Measurements from ENCODE around the gene KRTAP9-3. TPM values are rescaled to one million over a fixed set of nuclear protein-coding genes. Genes with fewer than 3 reads are reported as not detected.
"Not testable (repeated sequence)": the region's sequence is repeated elsewhere in the genome, so short reads cannot be mapped to it uniquely, and the experiment has no call there.

Gene KRTAP9-3
- total RNA-seq, 1 experiment from 2014 or later, result not detected

DNA sequence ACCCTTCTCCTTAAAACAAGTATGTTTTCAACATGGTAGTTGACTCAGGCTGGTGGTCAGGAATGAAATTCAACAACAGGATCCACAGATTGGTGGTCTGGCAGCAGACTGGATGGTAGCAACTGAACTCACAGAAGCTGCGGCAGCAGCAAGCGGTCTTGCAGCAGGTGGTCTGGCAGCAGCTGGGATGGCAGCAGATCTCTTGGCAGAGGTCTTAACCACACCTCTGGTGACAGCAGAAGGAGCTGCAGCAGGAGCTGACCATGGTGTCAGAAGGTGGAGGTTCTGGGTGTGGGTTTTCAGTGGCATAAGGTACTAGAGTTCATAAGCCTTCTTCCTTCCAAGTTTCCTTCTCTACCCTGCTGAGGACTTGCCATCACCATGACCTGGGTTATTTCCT lies 45.4 kb upstream of the KRTAP9-3 start:
- intact Hi-C loops (cut with micrococcal nuclease), result no loop called here
- no TSS peak for BruUV-seq (replicated peaks)
- no peaks in the 10 kb centered on the region for H3K9me2 ChIP-seq (ENCODE audit: insufficient read depth)
- ChIA-PET POLR2A (no interaction called here), CTCF (no interaction called here), RAD21 (ENCODE audit: low non-redundant PET in 1 of 2, low total read pairs in 2 of 2, uncharacterized antibody in 2 of 2, unreplicated experiment in 2 of 2) (no interaction called here)
- H3K4me3 ChIP-seq (replicated peaks in 1 of 2; ENCODE audit: low read depth in 1 of 2, low read length in 2 of 2), result no peak overlapping the region
- H3K36me3 ChIP-seq (ENCODE audit: control insufficient read depth in 1 of 2, insufficient read depth in 2 of 2, low read length in 2 of 2), result no peaks in the 10 kb centered on the region
- H3K4me1 ChIP-seq (ENCODE audit: control insufficient read depth in 1 of 2, insufficient read depth in 2 of 2, low read length in 2 of 2), result peaks cover 0 to 10% of the 10 kb centered on the region in 2 experiments; a peak in 1 of 4 replicates
- DNase-seq (ENCODE audit: low read depth, low spot score) (no peak), ATAC-seq (no peak)
- no peaks in the 10 kb centered on the region for H4K20me1 ChIP-seq (ENCODE audit: insufficient read depth)
- H3K9ac ChIP-seq (ENCODE audit: low read length), result no peak overlapping the region
- no peak overlapping the region for H2AFZ ChIP-seq (ENCODE audit: low read depth, low read length, poor library complexity, severe bottlenecking)
- H3K4me2 ChIP-seq (ENCODE audit: low read length), result no peak overlapping the region
- no peaks in the 10 kb centered on the region for H3K79me2 ChIP-seq (ENCODE audit: insufficient read depth, low read length)
- no peak overlapping the region for H3K27ac ChIP-seq (ENCODE audit: low read depth, low read length)
- TF ChIP-seq, protein P1, sequence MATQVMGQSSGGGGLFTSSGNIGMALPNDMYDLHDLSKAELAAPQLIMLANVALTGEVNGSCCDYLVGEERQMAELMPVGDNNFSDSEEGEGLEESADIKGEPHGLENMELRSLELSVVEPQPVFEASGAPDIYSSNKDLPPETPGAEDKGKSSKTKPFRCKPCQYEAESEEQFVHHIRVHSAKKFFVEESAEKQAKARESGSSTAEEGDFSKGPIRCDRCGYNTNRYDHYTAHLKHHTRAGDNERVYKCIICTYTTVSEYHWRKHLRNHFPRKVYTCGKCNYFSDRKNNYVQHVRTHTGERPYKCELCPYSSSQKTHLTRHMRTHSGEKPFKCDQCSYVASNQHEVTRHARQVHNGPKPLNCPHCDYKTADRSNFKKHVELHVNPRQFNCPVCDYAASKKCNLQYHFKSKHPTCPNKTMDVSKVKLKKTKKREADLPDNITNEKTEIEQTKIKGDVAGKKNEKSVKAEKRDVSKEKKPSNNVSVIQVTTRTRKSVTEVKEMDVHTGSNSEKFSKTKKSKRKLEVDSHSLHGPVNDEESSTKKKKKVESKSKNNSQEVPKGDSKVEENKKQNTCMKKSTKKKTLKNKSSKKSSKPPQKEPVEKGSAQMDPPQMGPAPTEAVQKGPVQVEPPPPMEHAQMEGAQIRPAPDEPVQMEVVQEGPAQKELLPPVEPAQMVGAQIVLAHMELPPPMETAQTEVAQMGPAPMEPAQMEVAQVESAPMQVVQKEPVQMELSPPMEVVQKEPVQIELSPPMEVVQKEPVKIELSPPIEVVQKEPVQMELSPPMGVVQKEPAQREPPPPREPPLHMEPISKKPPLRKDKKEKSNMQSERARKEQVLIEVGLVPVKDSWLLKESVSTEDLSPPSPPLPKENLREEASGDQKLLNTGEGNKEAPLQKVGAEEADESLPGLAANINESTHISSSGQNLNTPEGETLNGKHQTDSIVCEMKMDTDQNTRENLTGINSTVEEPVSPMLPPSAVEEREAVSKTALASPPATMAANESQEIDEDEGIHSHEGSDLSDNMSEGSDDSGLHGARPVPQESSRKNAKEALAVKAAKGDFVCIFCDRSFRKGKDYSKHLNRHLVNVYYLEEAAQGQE (IDR thresholded peaks at IDR 0.05; ENCODE audit: low read depth), result no peak
- no peak for TF ChIP-seq TCF7L2 (IDR thresholded peaks at IDR 0.05; ENCODE audit: borderline replicate concordance, extremely low read depth, insufficient read depth, insufficient read length)
- TF ChIP-seq EZH2phosphoT487 (IDR thresholded peaks at IDR 0.05; ENCODE audit: borderline replicate concordance), result no peak
- no peak for TF ChIP-seq CBX3 (IDR thresholded peaks at IDR 0.05; ENCODE audit: low read depth)
- no peak for TF ChIP-seq ELF1 (IDR thresholded peaks at IDR 0.05; ENCODE audit: borderline replicate concordance, low read depth)
- TF ChIP-seq ZNF274 (IDR thresholded peaks at IDR 0.05; ENCODE audit: low read depth, low read length), result no peak
- no peak for TF ChIP-seq POLR2A (IDR thresholded peaks at IDR 0.05; ENCODE audit: borderline replicate concordance, extremely low read depth, insufficient read depth, insufficient read length)
- TF ChIP-seq RAD21 (IDR thresholded peaks at IDR 0.05; ENCODE audit: low read depth), result no peak
- TF ChIP-seq, protein P2, sequence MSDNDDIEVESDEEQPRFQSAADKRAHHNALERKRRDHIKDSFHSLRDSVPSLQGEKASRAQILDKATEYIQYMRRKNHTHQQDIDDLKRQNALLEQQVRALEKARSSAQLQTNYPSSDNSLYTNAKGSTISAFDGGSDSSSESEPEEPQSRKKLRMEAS (IDR thresholded peaks at IDR 0.05), result no peak
- TF ChIP-seq POLR2AphosphoS5 (IDR thresholded peaks at IDR 0.05; ENCODE audit: low read depth, low read length), result no peak
- no peak for TF ChIP-seq SP1 (IDR thresholded peaks at IDR 0.05; ENCODE audit: low read depth)
- no peak for TF ChIP-seq SRF (IDR thresholded peaks at IDR 0.05; ENCODE audit: low read depth)
- TF ChIP-seq ZFX (IDR thresholded peaks at IDR 0.05), result no peak
- TF ChIP-seq YY1 (IDR thresholded peaks at IDR 0.05; ENCODE audit: extremely low read depth, insufficient replicate concordance, low read depth, low read length), result no peak
- H3K27me3 ChIP-seq (ENCODE audit: insufficient read depth, low read length), result no peaks in the 10 kb centered on the region
- no peaks in the 10 kb centered on the region for H3K9me3 ChIP-seq (ENCODE audit: control insufficient read depth in 1 of 2, insufficient read depth in 1 of 2, low read depth in 1 of 2, low read length in 2 of 2)

GRCh38 chr17:41189837-41190318 lies 42.4 kb upstream of the KRTAP9-3 start, which contains the start of gene KRTAP9-1:
Gene KRTAP9-1 (plus strand): TSS chr17:41189887. CDS start chr17:41189887, 0 bp downstream.
- peaks cover 0 to 10% of the 10 kb centered on the region in 2 experiments; a peak in 1 of 4 replicates for H3K4me1 ChIP-seq (ENCODE audit: control insufficient read depth in 1 of 2, insufficient read depth in 2 of 2, low read length in 2 of 2)
- H4K20me1 ChIP-seq (ENCODE audit: insufficient read depth); H3K4me2 ChIP-seq (ENCODE audit: low read length); ATAC-seq; H3K9ac ChIP-seq (ENCODE audit: low read length); POLR2A ChIA-PET; intact Hi-C loops (cut with micrococcal nuclease); H3K36me3 ChIP-seq (ENCODE audit: control insufficient read depth in 1 of 2, insufficient read depth in 2 of 2, low read length in 2 of 2); H3K9me2 ChIP-seq (ENCODE audit: insufficient read depth); DNase-seq (ENCODE audit: low read depth, low spot score); H3K79me2 ChIP-seq (ENCODE audit: insufficient read depth, low read length); RAD21 ChIA-PET (ENCODE audit: low non-redundant PET in 1 of 2, low total read pairs in 2 of 2, uncharacterized antibody in 2 of 2, unreplicated experiment in 2 of 2); H3K27ac ChIP-seq (ENCODE audit: low read depth, low read length); H3K27me3 ChIP-seq (ENCODE audit: insufficient read depth, low read length); CTCF ChIA-PET; H2AFZ ChIP-seq (ENCODE audit: low read depth, low read length, poor library complexity, severe bottlenecking); BruUV-seq (replicated peaks); H3K9me3 ChIP-seq (ENCODE audit: control insufficient read depth in 1 of 2, insufficient read depth in 1 of 2, low read depth in 1 of 2, low read length in 2 of 2); H3K4me3 ChIP-seq (replicated peaks in 1 of 2; ENCODE audit: low read depth in 1 of 2, low read length in 2 of 2): not testable (repeated sequence)
